BE2C (cell line): ENCODE results near the gene CPNE4.

ENCODE experiments used
- DNase-seq: peaks from one replicate; pipeline ENCODE4 v3.0.0-alpha.2; 2020
- H3K27me3 ChIP-seq: fragments of 250-450 bp; sonication (Bioruptor Pico); 2 replicates; pipeline ENCODE4 v1.5.1; 2020; ENCODE audit warnings: mild to moderate bottlenecking
- H3K36me3 ChIP-seq: fragments of 250-450 bp; sonication (Bioruptor Pico); 2 replicates; pipeline ENCODE4 v1.5.1; 2020; ENCODE audit warnings: mild to moderate bottlenecking
- H3K4me1 ChIP-seq: fragments of 250-450 bp; sonication (Bioruptor Pico); 2 replicates; pipeline ENCODE4 v1.5.1; 2020
- H3K4me3 ChIP-seq: 2 replicates; pipeline ENCODE4 v1.5.1; 2011; ENCODE audit warnings: low read depth, low read length
- H3K9me3 ChIP-seq: fragments of 250-450 bp; sonication (Bioruptor Pico); 2 replicates; pipeline ENCODE4 v1.5.1; 2020
- CTCF ChIP-seq: IDR thresholded peaks from 2 replicates; pipeline ENCODE4 v1.5.1; 2012; ENCODE audit warnings: mild to moderate bottlenecking, low read depth, low read length

CPNE4 gene

GRCh38 chr3:131544557-131544956 lies 490.3 kb downstream of the CPNE4 start:
- DNase-seq = no peak
- Histone ChIP-seq H3K36me3 (no peaks in the 10 kb centered on the region), H3K27me3 (no peaks in the 10 kb centered on the region), H3K9me3 (no peaks in the 10 kb centered on the region), H3K4me3 (no peak overlapping the region), H3K4me1 (peaks cover 8% of the 10 kb centered on the region)
- no peak for TF ChIP-seq CTCF

GRCh38 chr3:131543714-131544113 lies 491.1 kb downstream of the CPNE4 start:
- Histone ChIP-seq H3K27me3 (no peaks in the 10 kb centered on the region), H3K4me3 (no peak overlapping the region), H3K36me3 (no peaks in the 10 kb centered on the region), H3K4me1 (peaks cover 9% of the 10 kb centered on the region), H3K9me3 (no peaks in the 10 kb centered on the region; the same call in 1 of the 2 replicates)
- peak; percentile 32 for TF ChIP-seq CTCF
- peak; percentile 76 for DNase-seq

GRCh38 chr3:131541288-131541687 lies 493.5 kb downstream of the CPNE4 start:
- DNase-seq = no peak
- Histone ChIP-seq H3K4me3 (no peak overlapping the region), H3K36me3 (no peaks in the 10 kb centered on the region), H3K27me3 (no peaks in the 10 kb centered on the region), H3K9me3 (peaks cover 4% of the 10 kb centered on the region; the same call in 1 of the 2 replicates), H3K4me1 (peaks cover 14% of the 10 kb centered on the region)
- no peak for TF ChIP-seq CTCF

- Histone ChIP-seq H3K4me1 (peaks cover 9% of the 10 kb centered on the region), H3K36me3 (no peaks in the 10 kb centered on the region), H3K9me3 (peaks cover 4% of the 10 kb centered on the region; the same call in 1 of the 2 replicates), H3K4me3 (no peak overlapping the region), H3K27me3 (no peaks in the 10 kb centered on the region)
- no peak for DNase-seq
- no peak for TF ChIP-seq CTCF
Measured at GRCh38 chr3:131540821-131541220, 494.0 kb downstream of the CPNE4 start.

- Histone ChIP-seq H3K4me3 (no peak overlapping the region), H3K36me3 (no peaks in the 10 kb centered on the region), H3K27me3 (no peaks in the 10 kb centered on the region), H3K9me3 (peaks cover 4% of the 10 kb centered on the region; the same call in 1 of the 2 replicates), H3K4me1 (peaks cover 9% of the 10 kb centered on the region)
- DNase-seq = no peak
- no peak for TF ChIP-seq CTCF
Measured at GRCh38 chr3:131540143-131540542, 494.7 kb downstream of the CPNE4 start.

GRCh38 chr3:131538968-131539367 lies 495.8 kb downstream of the CPNE4 start:
- no peaks in the 10 kb centered on the region for H3K36me3 ChIP-seq
- no peak for DNase-seq
- H3K4me3 ChIP-seq = no peak overlapping the region
- TF ChIP-seq CTCF = no peak
- H3K9me3 ChIP-seq = peaks cover 4% of the 10 kb centered on the region; the same call in 1 of the 2 replicates
- no peaks in the 10 kb centered on the region for H3K27me3 ChIP-seq
- H3K4me1 ChIP-seq = peaks cover 8% of the 10 kb centered on the region
